Measurements from ENCODE around the gene PEDS1. TPM values are rescaled to one million over a fixed set of nuclear protein-coding genes. Genes with fewer than 3 reads are reported as not detected.

PEDS1 gene
- total and polyA plus RNA-seq, 2 of the 13 experiments (the other 11 are each of a cell fraction or from before 2014, with no cell fraction given), result 30.5 to 93.9 TPM

DNA sequence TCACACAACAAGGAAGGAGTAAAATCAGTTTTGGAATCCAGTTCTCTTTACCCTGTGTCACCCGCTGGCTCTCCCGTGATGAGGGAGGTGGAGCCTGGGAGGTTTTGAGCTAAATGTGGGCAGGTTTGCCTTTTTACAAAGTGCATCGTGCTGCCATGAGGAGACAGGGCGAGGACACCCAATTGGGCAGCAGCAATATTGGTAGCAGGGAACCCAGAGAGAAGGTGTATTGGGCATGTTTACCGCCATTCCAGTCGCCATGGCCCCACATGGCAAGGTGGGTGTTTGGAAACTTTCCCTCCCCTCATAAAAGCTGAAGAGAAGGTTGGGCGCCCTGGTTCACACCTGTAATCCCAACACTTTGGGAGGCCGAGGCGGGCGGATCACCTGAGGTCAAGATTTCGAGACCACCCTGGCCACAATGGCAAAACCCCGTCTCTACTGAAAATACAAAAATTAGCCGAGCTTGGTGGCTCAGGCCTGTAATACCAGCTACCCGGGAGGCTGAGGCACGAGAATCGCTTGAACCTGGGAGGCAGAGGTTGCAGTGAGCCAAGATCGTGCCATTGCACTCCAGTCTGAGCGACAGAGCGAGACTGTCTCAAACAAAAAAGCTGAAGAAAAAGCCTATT lies 37.0 kb downstream of the PEDS1 start (continued):
- TF ChIP-seq ZFP41 (CRISPR knock-in tag; IDR thresholded peaks at IDR 0.05; ENCODE audit: borderline replicate concordance), result 0 out of 2 replicates have a peak, but pooled peaks have one; percentile 21
- TF ChIP-seq NFIB (CRISPR knock-in tag; IDR thresholded peaks at IDR 0.05; ENCODE audit: borderline replicate concordance), result no peak
- no peak for TF ChIP-seq ZBTB20 (CRISPR knock-in tag; IDR thresholded peaks at IDR 0.05; ENCODE audit: borderline replicate concordance, low read depth)
- TF ChIP-seq SP1 (IDR thresholded peaks at IDR 0.05), result no peak
- TF ChIP-seq SP1 (CRISPR knock-in tag; IDR thresholded peaks at IDR 0.05), result no peak
- TF ChIP-seq ARHGAP35 (CRISPR knock-in tag; IDR thresholded peaks at IDR 0.05; ENCODE audit: borderline replicate concordance), result no peak
- no peak for TF ChIP-seq ZNF326 (CRISPR knock-in tag; IDR thresholded peaks at IDR 0.05; ENCODE audit: borderline replicate concordance)
- no peak for TF ChIP-seq ZNF572 (CRISPR knock-in tag; IDR thresholded peaks at IDR 0.05)
- TF ChIP-seq KDM6A (CRISPR knock-in tag; IDR thresholded peaks at IDR 0.05; ENCODE audit: low read depth), result no peak
- no peak for TF ChIP-seq ZNF672 (CRISPR knock-in tag; IDR thresholded peaks at IDR 0.05)
- TF ChIP-seq, protein P1, sequence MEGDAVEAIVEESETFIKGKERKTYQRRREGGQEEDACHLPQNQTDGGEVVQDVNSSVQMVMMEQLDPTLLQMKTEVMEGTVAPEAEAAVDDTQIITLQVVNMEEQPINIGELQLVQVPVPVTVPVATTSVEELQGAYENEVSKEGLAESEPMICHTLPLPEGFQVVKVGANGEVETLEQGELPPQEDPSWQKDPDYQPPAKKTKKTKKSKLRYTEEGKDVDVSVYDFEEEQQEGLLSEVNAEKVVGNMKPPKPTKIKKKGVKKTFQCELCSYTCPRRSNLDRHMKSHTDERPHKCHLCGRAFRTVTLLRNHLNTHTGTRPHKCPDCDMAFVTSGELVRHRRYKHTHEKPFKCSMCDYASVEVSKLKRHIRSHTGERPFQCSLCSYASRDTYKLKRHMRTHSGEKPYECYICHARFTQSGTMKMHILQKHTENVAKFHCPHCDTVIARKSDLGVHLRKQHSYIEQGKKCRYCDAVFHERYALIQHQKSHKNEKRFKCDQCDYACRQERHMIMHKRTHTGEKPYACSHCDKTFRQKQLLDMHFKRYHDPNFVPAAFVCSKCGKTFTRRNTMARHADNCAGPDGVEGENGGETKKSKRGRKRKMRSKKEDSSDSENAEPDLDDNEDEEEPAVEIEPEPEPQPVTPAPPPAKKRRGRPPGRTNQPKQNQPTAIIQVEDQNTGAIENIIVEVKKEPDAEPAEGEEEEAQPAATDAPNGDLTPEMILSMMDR (CRISPR knock-in tag; IDR thresholded peaks at IDR 0.05), result no peak
- TF ChIP-seq DPF2 (CRISPR knock-in tag; IDR thresholded peaks at IDR 0.05; ENCODE audit: borderline replicate concordance, low read depth), result no peak
- no peak for TF ChIP-seq ZBTB7A (CRISPR knock-in tag; IDR thresholded peaks at IDR 0.05)
- TF ChIP-seq ZNF614 (CRISPR knock-in tag; IDR thresholded peaks at IDR 0.05; ENCODE audit: borderline replicate concordance), result no peak
- no peak for TF ChIP-seq PPARG (CRISPR knock-in tag; conservative IDR thresholded peaks at IDR 0.05)
- no peak for TF ChIP-seq ZNF329 (CRISPR knock-in tag; IDR thresholded peaks at IDR 0.05; ENCODE audit: low read depth)
- no peak for TF ChIP-seq SOX6 (IDR thresholded peaks at IDR 0.05)
- no peak for TF ChIP-seq SOX6 (CRISPR knock-in tag; IDR thresholded peaks at IDR 0.05)
- TF ChIP-seq ZNF10 (CRISPR knock-in tag; IDR thresholded peaks at IDR 0.05; ENCODE audit: borderline replicate concordance, low read depth), result no peak
- no peak for TF ChIP-seq ZNF282 (IDR thresholded peaks at IDR 0.05; ENCODE audit: partially characterized antibody)
- TF ChIP-seq, protein P2, sequence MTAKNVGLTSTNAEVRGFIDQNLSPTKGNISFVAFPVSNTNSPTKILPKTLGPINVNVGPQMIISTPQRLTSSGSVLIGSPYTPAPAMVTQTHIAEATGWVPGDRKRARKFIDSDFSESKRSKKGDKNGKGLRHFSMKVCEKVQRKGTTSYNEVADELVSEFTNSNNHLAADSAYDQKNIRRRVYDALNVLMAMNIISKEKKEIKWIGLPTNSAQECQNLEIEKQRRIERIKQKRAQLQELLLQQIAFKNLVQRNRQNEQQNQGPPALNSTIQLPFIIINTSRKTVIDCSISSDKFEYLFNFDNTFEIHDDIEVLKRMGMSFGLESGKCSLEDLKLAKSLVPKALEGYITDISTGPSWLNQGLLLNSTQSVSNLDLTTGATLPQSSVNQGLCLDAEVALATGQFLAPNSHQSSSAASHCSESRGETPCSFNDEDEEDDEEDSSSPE (CRISPR knock-in tag; IDR thresholded peaks at IDR 0.05), result no peak
- TF ChIP-seq PCBP1 (IDR thresholded peaks at IDR 0.05; ENCODE audit: borderline replicate concordance, low read depth, low read length), result no peak
- peak; percentile 65; the same call in 1 of the 2 replicates for TF ChIP-seq ZNF598 (CRISPR knock-in tag; IDR thresholded peaks at IDR 0.05; ENCODE audit: borderline replicate concordance)
- TF ChIP-seq ZSCAN21 (CRISPR knock-in tag; IDR thresholded peaks at IDR 0.05; ENCODE audit: borderline replicate concordance), result no peak

Data from HepG2 (cell line).